22Rv1 (cell line): ENCODE results near the gene RBM27.

Source experiments
- ZFX ChIP-seq: fragments of 450-650 bp; IDR thresholded peaks from 2 replicates; pipeline ENCODE4 v1.6.1; 2017; ENCODE audit warnings: antibody characterized with exemption, borderline replicate concordance
- TF ChIP-seq, protein P1 (sequence below): fragments of 450-650 bp; IDR thresholded peaks from 2 replicates; pipeline ENCODE4 v1.5.1; 2017; ENCODE audit warnings: mild to moderate bottlenecking

DNA sequence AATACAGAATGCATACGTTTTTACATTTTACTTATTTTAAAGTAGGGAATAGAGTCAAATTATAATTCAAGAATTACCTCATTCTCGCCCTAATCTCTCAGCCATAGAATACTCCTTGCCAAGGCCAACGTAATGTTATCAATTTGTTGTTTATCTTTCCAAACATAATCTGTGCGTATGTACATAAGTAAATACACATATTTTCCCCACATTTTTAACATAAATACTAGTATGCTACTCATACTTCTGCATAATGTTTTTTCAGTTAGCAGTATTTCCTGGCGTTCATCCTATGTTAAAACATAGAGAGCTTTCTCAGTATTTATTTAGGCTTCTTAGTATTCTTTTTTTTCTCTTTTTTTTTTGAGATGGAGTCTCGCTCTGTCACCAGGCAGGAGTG lies 28.8 kb downstream of the RBM27 start:
- TF ChIP-seq, protein P1, sequence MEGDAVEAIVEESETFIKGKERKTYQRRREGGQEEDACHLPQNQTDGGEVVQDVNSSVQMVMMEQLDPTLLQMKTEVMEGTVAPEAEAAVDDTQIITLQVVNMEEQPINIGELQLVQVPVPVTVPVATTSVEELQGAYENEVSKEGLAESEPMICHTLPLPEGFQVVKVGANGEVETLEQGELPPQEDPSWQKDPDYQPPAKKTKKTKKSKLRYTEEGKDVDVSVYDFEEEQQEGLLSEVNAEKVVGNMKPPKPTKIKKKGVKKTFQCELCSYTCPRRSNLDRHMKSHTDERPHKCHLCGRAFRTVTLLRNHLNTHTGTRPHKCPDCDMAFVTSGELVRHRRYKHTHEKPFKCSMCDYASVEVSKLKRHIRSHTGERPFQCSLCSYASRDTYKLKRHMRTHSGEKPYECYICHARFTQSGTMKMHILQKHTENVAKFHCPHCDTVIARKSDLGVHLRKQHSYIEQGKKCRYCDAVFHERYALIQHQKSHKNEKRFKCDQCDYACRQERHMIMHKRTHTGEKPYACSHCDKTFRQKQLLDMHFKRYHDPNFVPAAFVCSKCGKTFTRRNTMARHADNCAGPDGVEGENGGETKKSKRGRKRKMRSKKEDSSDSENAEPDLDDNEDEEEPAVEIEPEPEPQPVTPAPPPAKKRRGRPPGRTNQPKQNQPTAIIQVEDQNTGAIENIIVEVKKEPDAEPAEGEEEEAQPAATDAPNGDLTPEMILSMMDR, result no peak
- no peak for TF ChIP-seq ZFX
